Esophagus squamous epithelium (tissue), 5 donors: ENCODE results near the gene OSBPL5. TPM values are rescaled to one million over a fixed set of nuclear protein-coding genes. Genes with fewer than 3 reads are reported as not detected.
A peak's percentile ranks its signal among the peaks of the same experiment; 100 is the strongest.

Source experiments
- DNase-seq: peaks from one replicate; lab custom pipeline; 2025; lab: John Stamatoyannopoulos, UW
- H3K27ac ChIP-seq, 4 donors: fragments of 200-600 bp; sonication (generic); one replicate each; pipeline ENCODE4 v1.5.1; 2016 to 2019; ENCODE audit warnings: mild to moderate bottlenecking in 1 of 4
- H3K27me3 ChIP-seq, 4 donors: fragments of 200-600 bp; sonication (generic); 1 replicate in 3 of 4; 2 replicates in 1 of 4; pipeline versions ENCODE4 v1.5.1 to v1.6.0; 2017 to 2021; ENCODE audit warnings: antibody characterized with exemption in 1 of 4
- H3K36me3 ChIP-seq, 3 donors: fragments of 200-600 bp; sonication (generic); one replicate each; pipeline ENCODE4 v1.5.1; 2016 to 2019
- H3K4me1 ChIP-seq, 3 donors: fragments of 200-600 bp; sonication (generic); one replicate each; pipeline ENCODE4 v1.5.1; 2017 to 2019
- H3K4me3 ChIP-seq, 4 donors: fragments of 200-600 bp; sonication (generic); 1 replicate in 3 of 4; 2 replicates in 1 of 4; pipeline ENCODE4 v1.5.1; 2016 to 2019; ENCODE audit warnings: mild to moderate bottlenecking in 2 of 4, moderate library complexity in 1 of 4
- H3K9me3 ChIP-seq, 3 donors: fragments of 200-600 bp; sonication (generic); one replicate each; pipeline ENCODE4 v1.5.1; 2016 to 2019
- CTCF ChIP-seq, 6 experiments: fragments of 450-650 bp in 4 of 6; fragments of 200-600 bp in 2 of 6; sonication (generic) in 2 of 6; IDR thresholded peaks; one replicate each; pipeline ENCODE4 v1.5.1; 2016 to 2019; ENCODE audit warnings: antibody characterized with exemption in 6 of 6, mild to moderate bottlenecking in 4 of 6, moderate library complexity in 4 of 6
- POLR2A ChIP-seq, 4 donors: fragments of 450-650 bp; IDR thresholded peaks; one replicate each; pipeline ENCODE4 v1.6.1; 2017; ENCODE audit warnings: antibody characterized with exemption in 4 of 4, mild to moderate bottlenecking in 4 of 4, moderate library complexity in 3 of 4
- WGBS, 2 donors: methylation state at CpG; one replicate each; pipeline ENCODE4 v1.1.5; 2018; 5-methylcytosine and 5-hydroxymethylcytosine counted together
- intact Hi-C: fragments of 100-400 bp; cut with DNase I; formaldehyde crosslinking; loops from one replicate; pipeline ENCODE4 v1.15.0; 2022
- total RNA-seq, 4 donors: library from RNA; depleted of rRNA; stranded (reverse); fragments of >200 nt; gene quantifications; one replicate each; pipeline ENCODE4 v1.1.0, GENCODE V29; 2016
- donor health status: DM: yes; HTN: yes; CAD: no.

The OSBPL5 gene
- total RNA-seq, 4 donors from 2014 or later = 11.9 to 30.9 (median 17.9) TPM

- intact Hi-C loops = no loop called here
- no peak overlapping the region for H3K27ac ChIP-seq
- peaks cover 0 to 4% (median 0%) of the 10 kb centered on the region in 3 donors for H3K4me1 ChIP-seq
- TF ChIP-seq CTCF (IDR thresholded peaks at IDR 0.05) = peak in 5 of 6 experiments; percentile 60 to 79 (median 65)
- TF ChIP-seq POLR2A (IDR thresholded peaks at IDR 0.05) = no peak
- no peak overlapping the region for H3K4me3 ChIP-seq
- peaks cover 0 to 53% (median 0%) of the 10 kb centered on the region in 3 donors for H3K36me3 ChIP-seq
- WGBS, 2 donors = 40 to 54% methylated on average over 1 to 6 of the region's 14 CpGs
- no peaks in the 10 kb centered on the region for H3K27me3 ChIP-seq
- no peak for DNase-seq
- no peaks in the 10 kb centered on the region for H3K9me3 ChIP-seq
Observed at GRCh38 chr11:3109921-3110706, 55.0 kb downstream of the OSBPL5 start.

- TF ChIP-seq POLR2A (IDR thresholded peaks at IDR 0.05) = no peak
- no peak for TF ChIP-seq CTCF (IDR thresholded peaks at IDR 0.05)
- H3K27me3 ChIP-seq = no peaks in the 10 kb centered on the region
- WGBS, 2 donors = 58 to 77% methylated on average over 2 to 4 of the region's 7 CpGs
- peaks cover 0 to 4% (median 0%) of the 10 kb centered on the region in 3 donors for H3K4me1 ChIP-seq
- H3K4me3 ChIP-seq = no peak overlapping the region
- H3K36me3 ChIP-seq = peaks cover 0 to 54% (median 0%) of the 10 kb centered on the region in 3 donors
- no peak for DNase-seq
- H3K9me3 ChIP-seq = no peaks in the 10 kb centered on the region
- no peak overlapping the region for H3K27ac ChIP-seq
- intact Hi-C loops = no loop called here
Observed at GRCh38 chr11:3109434-3109833, 55.7 kb downstream of the OSBPL5 start.

GRCh38 chr11:3108183-3108721, 56.9 kb downstream of the OSBPL5 start:
- WGBS, 2 donors = 59 to 78% methylated on average over 3 to 6 of the region's 11 CpGs
- no peak overlapping the region for H3K4me3 ChIP-seq
- intact Hi-C loops = no loop called here
- H3K27ac ChIP-seq = no peak overlapping the region
- H3K27me3 ChIP-seq = no peaks in the 10 kb centered on the region
- no peaks in the 10 kb centered on the region for H3K9me3 ChIP-seq
- no peak for TF ChIP-seq POLR2A (IDR thresholded peaks at IDR 0.05)
- no peak for TF ChIP-seq CTCF (IDR thresholded peaks at IDR 0.05)
- no peak for DNase-seq
- peaks cover 0 to 4% (median 0%) of the 10 kb centered on the region in 3 donors for H3K4me1 ChIP-seq
- H3K36me3 ChIP-seq = peaks cover 0 to 60% (median 0%) of the 10 kb centered on the region in 3 donors

GRCh38 chr11:3107608-3108182, 57.4 kb downstream of the OSBPL5 start:
- no peaks in the 10 kb centered on the region for H3K9me3 ChIP-seq
- H3K4me3 ChIP-seq = no peak overlapping the region
- TF ChIP-seq CTCF (IDR thresholded peaks at IDR 0.05) = no peak
- no peak for TF ChIP-seq POLR2A (IDR thresholded peaks at IDR 0.05)
- H3K27ac ChIP-seq = no peak overlapping the region
- 100% methylated on average over 1 to 3 of the region's 21 CpGs for WGBS, 2 donors
- H3K27me3 ChIP-seq = no peaks in the 10 kb centered on the region
- peaks cover 0 to 4% (median 0%) of the 10 kb centered on the region in 3 donors for H3K4me1 ChIP-seq
- intact Hi-C loops = no loop called here
- H3K36me3 ChIP-seq = peaks cover 0 to 66% (median 0%) of the 10 kb centered on the region in 3 donors
- no peak for DNase-seq
